ENCODE results near the gene ANKFN1.

Gene ANKFN1

GRCh38 chr17:56182081-56182480 lies 28.8 kb downstream of the ANKFN1 start:
- Histone ChIP-seq H3K27me3 (ENCODE audit: low read length) (no peaks in the 10 kb centered on the region), H3K4me3 (ENCODE audit: insufficient read depth, low read length, poor library complexity, severe bottlenecking) (no peak overlapping the region), H3K36me3 (ENCODE audit: low read length) (no peaks in the 10 kb centered on the region), H3K27ac (ENCODE audit: low read depth, low read length) (no peak overlapping the region), H3K79me2 (ENCODE audit: insufficient read depth, low read length) (no peaks in the 10 kb centered on the region), H3F3A (ENCODE audit: insufficient read depth) (no peaks in the 10 kb centered on the region), H3K9me3 (ENCODE audit: insufficient read depth, low read length) (no peaks in the 10 kb centered on the region), H4K20me1 (ENCODE audit: low read depth, low read length) (no peaks in the 10 kb centered on the region), H3K9me2 (replicated peaks; ENCODE audit: insufficient read depth, low read length) (no peaks in the 10 kb centered on the region), H3K4me2 (ENCODE audit: low read depth, low read length, poor library complexity, severe bottlenecking) (no peak overlapping the region), H2AFZ (ENCODE audit: low read depth, low read length, severe bottlenecking) (no peak overlapping the region), H3K9ac (ENCODE audit: low read length) (no peak overlapping the region)
- TF ChIP-seq, protein P1, sequence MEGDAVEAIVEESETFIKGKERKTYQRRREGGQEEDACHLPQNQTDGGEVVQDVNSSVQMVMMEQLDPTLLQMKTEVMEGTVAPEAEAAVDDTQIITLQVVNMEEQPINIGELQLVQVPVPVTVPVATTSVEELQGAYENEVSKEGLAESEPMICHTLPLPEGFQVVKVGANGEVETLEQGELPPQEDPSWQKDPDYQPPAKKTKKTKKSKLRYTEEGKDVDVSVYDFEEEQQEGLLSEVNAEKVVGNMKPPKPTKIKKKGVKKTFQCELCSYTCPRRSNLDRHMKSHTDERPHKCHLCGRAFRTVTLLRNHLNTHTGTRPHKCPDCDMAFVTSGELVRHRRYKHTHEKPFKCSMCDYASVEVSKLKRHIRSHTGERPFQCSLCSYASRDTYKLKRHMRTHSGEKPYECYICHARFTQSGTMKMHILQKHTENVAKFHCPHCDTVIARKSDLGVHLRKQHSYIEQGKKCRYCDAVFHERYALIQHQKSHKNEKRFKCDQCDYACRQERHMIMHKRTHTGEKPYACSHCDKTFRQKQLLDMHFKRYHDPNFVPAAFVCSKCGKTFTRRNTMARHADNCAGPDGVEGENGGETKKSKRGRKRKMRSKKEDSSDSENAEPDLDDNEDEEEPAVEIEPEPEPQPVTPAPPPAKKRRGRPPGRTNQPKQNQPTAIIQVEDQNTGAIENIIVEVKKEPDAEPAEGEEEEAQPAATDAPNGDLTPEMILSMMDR (IDR thresholded peaks at IDR 0.05; ENCODE audit: insufficient read depth, low read length, poor library complexity, severe bottlenecking): no peak
- TF ChIP-seq EZH2phosphoT487 (conservative IDR thresholded peaks at IDR 0.05; ENCODE audit: low read length): no peak

- Histone ChIP-seq H3K79me2 (ENCODE audit: insufficient read depth, low read length) (no peaks in the 10 kb centered on the region), H2AFZ (ENCODE audit: low read depth, low read length, severe bottlenecking) (no peak overlapping the region), H3K4me2 (ENCODE audit: low read depth, low read length, poor library complexity, severe bottlenecking) (no peak overlapping the region), H3F3A (ENCODE audit: insufficient read depth) (no peaks in the 10 kb centered on the region), H3K27ac (ENCODE audit: low read depth, low read length) (no peak overlapping the region), H3K9me3 (ENCODE audit: insufficient read depth, low read length) (no peaks in the 10 kb centered on the region), H3K4me3 (ENCODE audit: insufficient read depth, low read length, poor library complexity, severe bottlenecking) (no peak overlapping the region), H3K36me3 (ENCODE audit: low read length) (no peaks in the 10 kb centered on the region), H3K9me2 (replicated peaks; ENCODE audit: insufficient read depth, low read length) (no peaks in the 10 kb centered on the region), H3K27me3 (ENCODE audit: low read length) (no peaks in the 10 kb centered on the region), H3K9ac (ENCODE audit: low read length) (no peak overlapping the region), H4K20me1 (ENCODE audit: low read depth, low read length) (no peaks in the 10 kb centered on the region)
- TF ChIP-seq, protein P1 (IDR thresholded peaks at IDR 0.05; ENCODE audit: insufficient read depth, low read length, poor library complexity, severe bottlenecking): no peak
- TF ChIP-seq EZH2phosphoT487 (conservative IDR thresholded peaks at IDR 0.05; ENCODE audit: low read length): no peak
Observed at GRCh38 chr17:56184650-56185049, 31.4 kb downstream of the ANKFN1 start.

- no peak overlapping the region for H3K4me3 ChIP-seq (ENCODE audit: insufficient read depth, low read length, poor library complexity, severe bottlenecking)
- H3F3A ChIP-seq (ENCODE audit: insufficient read depth): no peaks in the 10 kb centered on the region
- H3K36me3 ChIP-seq (ENCODE audit: low read length): no peaks in the 10 kb centered on the region
- H3K9me3 ChIP-seq (ENCODE audit: insufficient read depth, low read length): no peaks in the 10 kb centered on the region
- H3K27me3 ChIP-seq (ENCODE audit: low read length): no peaks in the 10 kb centered on the region
- no peak overlapping the region for H2AFZ ChIP-seq (ENCODE audit: low read depth, low read length, severe bottlenecking)
- H3K9ac ChIP-seq (ENCODE audit: low read length): no peak overlapping the region
- H3K79me2 ChIP-seq (ENCODE audit: insufficient read depth, low read length): no peaks in the 10 kb centered on the region
- H3K9me2 ChIP-seq (replicated peaks; ENCODE audit: insufficient read depth, low read length): no peaks in the 10 kb centered on the region
- no peaks in the 10 kb centered on the region for H4K20me1 ChIP-seq (ENCODE audit: low read depth, low read length)
- no peak overlapping the region for H3K4me2 ChIP-seq (ENCODE audit: low read depth, low read length, poor library complexity, severe bottlenecking)
- H3K27ac ChIP-seq (ENCODE audit: low read depth, low read length): no peak overlapping the region
- TF ChIP-seq, protein P1 (IDR thresholded peaks at IDR 0.05; ENCODE audit: insufficient read depth, low read length, poor library complexity, severe bottlenecking): no peak
- TF ChIP-seq EZH2phosphoT487 (conservative IDR thresholded peaks at IDR 0.05; ENCODE audit: low read length): no peak
Observed at GRCh38 chr17:56185491-56186221, 32.4 kb downstream of the ANKFN1 start.

Data from SU-DHL-6 (cell line).